Measurements from ENCODE around the gene EEF1AKMT1. TPM values are rescaled to one million over a fixed set of nuclear protein-coding genes. Genes with fewer than 3 reads are reported as not detected.

EEF1AKMT1 gene
- total RNA-seq, 1 donor from 2014 or later = 16.0 TPM

DNA sequence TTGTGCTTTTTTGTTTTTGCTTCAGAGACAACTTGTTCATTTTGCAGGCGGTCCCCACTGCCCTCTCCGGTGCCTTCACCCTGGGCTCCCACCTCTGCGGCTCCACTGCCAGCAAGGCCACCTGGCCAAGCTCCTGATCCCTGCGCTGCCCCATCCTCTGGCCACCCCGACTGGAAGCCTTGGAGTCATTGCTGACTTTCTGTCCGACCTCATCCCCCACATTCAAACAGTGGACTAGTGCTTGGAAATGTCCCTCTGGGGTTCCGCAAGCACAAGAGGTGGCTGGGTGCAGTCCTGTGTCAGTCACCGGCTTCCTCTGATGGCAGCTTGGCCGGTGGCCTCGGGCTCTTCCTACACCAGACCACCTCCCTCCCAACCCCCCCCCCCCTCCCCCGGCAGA is 53.3 kb downstream of the EEF1AKMT1 start:
- no peak for TF ChIP-seq CTCF (conservative IDR thresholded peaks at IDR 0.05; ENCODE audit: low read depth, low read length)
- no peak for DNase-seq (ENCODE audit: low read depth)
- no peak overlapping the region for H3K4me3 ChIP-seq (ENCODE audit: low read depth, low read length)

- DNase-seq (ENCODE audit: low read depth) = no peak
- TF ChIP-seq CTCF (conservative IDR thresholded peaks at IDR 0.05; ENCODE audit: low read depth, low read length) = no peak
- no peak overlapping the region for H3K4me3 ChIP-seq (ENCODE audit: low read depth, low read length)
Measured at GRCh38 chr13:20719783-20720182, 54.0 kb downstream of the EEF1AKMT1 start.

DNA sequence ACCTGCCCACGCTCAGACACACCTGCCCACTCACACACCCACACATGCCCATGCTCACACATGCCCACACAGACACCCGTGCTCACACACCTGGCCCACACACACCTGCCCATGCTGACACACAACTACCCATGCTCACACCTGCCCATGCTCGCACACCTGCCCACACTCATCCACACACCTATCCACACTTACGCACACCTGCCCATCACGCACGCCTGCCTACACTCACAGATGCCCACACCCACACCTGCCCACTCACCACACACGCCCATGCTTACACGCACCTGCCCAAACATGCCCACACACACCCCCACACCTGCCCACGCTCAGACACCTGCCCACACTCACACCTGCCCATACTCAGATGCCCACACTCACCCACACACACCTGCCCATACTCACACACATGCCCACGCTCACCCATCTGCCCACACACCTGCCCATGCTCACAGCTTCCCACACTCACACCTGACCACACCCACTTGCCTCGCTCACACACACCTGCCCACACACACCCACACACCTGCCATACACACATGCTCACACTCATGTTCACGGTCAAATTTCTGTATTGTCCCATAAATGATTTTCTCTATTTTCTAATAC is 54.7 kb downstream of the EEF1AKMT1 start:
- no peak for DNase-seq (ENCODE audit: low read depth)
- H3K4me3 ChIP-seq (ENCODE audit: low read depth, low read length) = no peak overlapping the region
- no peak for TF ChIP-seq CTCF (conservative IDR thresholded peaks at IDR 0.05; ENCODE audit: low read depth, low read length)

DNA sequence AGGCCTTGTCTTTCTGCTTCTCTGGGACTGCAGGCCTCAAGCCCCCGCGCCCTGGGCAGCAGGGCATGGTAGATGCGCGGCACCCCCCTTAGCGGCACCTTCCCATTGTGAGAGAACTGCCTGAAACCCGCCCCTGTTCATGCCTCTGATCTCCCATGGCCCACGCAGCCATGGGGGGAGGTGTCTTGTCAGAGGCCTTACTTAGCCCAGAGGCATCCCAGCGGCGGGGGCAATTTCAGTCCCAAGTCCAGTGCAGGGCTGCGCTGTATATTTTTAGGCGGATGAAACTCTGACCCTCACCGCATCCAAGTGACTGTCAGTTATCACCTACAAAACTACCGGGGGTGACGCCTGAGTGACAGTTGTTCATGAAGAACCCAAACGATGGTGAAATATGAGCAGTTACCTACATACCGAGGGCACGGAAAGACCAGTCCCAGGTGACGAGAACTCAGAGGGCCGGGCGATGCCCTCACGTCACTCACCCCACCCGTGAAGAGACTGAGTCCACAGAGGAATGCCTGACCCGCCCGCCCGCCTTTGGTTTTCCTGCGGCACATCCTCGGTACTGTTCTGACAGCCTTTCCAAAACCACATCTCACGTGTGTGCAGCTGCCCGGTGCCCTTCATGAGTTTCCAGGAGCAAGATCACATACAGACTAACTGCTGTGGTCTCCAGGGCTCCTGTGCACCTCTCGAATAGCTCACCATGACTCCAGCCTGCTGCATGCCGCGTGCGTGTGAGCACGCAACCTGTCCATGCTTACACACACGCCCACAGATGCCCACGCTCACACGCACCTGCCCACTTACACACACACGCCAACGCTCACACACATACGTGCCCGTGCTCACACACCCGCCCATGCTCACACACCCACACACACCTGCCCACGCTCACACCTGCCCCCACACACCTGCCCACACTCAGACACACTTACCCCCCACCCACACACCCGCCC is 55.9 kb downstream of the EEF1AKMT1 start:
- no peak for TF ChIP-seq CTCF (conservative IDR thresholded peaks at IDR 0.05; ENCODE audit: low read depth, low read length)
- DNase-seq (ENCODE audit: low read depth) = no peak
- no peak overlapping the region for H3K4me3 ChIP-seq (ENCODE audit: low read depth, low read length)

DNA sequence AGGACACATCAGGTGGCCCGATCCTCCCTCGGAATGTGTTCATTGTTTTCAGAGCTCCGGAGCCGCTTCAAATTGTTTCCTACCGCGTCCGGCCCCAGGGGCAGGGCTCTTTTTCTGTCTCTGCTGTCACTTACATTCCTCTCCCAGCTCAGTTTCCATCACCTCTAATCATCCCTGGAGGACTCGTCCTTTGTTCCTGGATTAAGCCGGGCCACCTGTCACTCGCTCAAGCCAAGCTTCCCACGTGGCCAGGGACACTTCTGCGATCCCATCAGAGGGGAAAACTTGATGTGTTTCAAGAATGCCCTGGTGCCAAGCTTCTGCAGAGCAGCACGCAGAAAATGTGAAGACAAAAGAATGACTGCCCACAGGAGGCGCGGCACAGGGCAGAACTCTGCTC is 56.8 kb downstream of the EEF1AKMT1 start:
- no peak for TF ChIP-seq CTCF (conservative IDR thresholded peaks at IDR 0.05; ENCODE audit: low read depth, low read length)
- no peak overlapping the region for H3K4me3 ChIP-seq (ENCODE audit: low read depth, low read length)
- no peak for DNase-seq (ENCODE audit: low read depth)

- no peak for DNase-seq (ENCODE audit: low read depth)
- no peak for TF ChIP-seq CTCF (conservative IDR thresholded peaks at IDR 0.05; ENCODE audit: low read depth, low read length)
- H3K4me3 ChIP-seq (ENCODE audit: low read depth, low read length) = no peak overlapping the region
Measured at GRCh38 chr13:20715330-20715712, 58.4 kb downstream of the EEF1AKMT1 start.

Data from epithelial cell of proximal tubule (primary cell).